Testis (tissue), 2 donors: ENCODE results near the gene EMP1.

ENCODE experiments used
- CTCF ChIP-seq, 3 experiments: fragments of 450-650 bp in 2 of 3; fragments of 200-600 bp in 1 of 3; sonication (generic) in 1 of 3; IDR thresholded peaks; one replicate each; pipeline ENCODE4 v1.5.1; 2016 to 2019; ENCODE audit warnings: antibody characterized with exemption in 3 of 3, mild to moderate bottlenecking in 2 of 3, moderate library complexity in 1 of 3
- POLR2A ChIP-seq: fragments of 450-650 bp; IDR thresholded peaks from one replicate; pipeline ENCODE4 v1.6.1; 2017; ENCODE audit warnings: antibody characterized with exemption, mild to moderate bottlenecking, moderate library complexity

GRCh38 chr12:13149411-13149810, 47.1 kb upstream of the EMP1 start:
- TF ChIP-seq CTCF (IDR thresholded peaks at IDR 0.05) (no peak), POLR2A (no peak)
